Loucy (cell line): ENCODE results near the gene CDKL4.

Experiments
- EZH2phosphoT487 ChIP-seq: fragments of 200-600 bp; IDR thresholded peaks from 2 replicates; pipeline ENCODE4 v1.6.1; 2018; ENCODE audit warnings: antibody characterized with exemption, mild to moderate bottlenecking, moderate library complexity, borderline replicate concordance
- TF ChIP-seq, protein P1 (sequence below): fragments of 200-600 bp; sonication (generic); conservative IDR thresholded peaks from 2 replicates; pipeline ENCODE4 v1.5.1; 2014; ENCODE audit warnings: mild to moderate bottlenecking, antibody characterized with exemption, low read length

DNA sequence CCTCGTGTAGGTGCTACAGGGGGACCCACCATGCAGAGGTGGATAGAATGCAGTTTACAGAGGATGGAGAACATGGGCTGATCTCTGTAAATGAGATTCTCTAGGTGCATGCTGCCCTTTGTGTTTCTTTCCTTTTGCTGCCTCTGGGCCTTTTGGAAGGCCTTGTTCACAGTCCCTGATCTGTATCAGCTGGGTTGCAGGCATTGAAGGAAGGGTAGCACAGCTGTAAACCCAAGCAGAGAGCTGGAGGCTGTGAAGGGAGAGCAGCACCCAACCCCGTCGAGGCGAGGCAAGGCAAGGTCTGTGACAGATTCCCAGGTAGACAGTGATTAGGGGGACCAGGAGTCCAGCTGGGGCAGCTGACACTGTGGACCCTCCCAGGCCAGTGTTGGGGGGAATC lies 66.8 kb downstream of the CDKL4 start:
- TF ChIP-seq, protein P1, sequence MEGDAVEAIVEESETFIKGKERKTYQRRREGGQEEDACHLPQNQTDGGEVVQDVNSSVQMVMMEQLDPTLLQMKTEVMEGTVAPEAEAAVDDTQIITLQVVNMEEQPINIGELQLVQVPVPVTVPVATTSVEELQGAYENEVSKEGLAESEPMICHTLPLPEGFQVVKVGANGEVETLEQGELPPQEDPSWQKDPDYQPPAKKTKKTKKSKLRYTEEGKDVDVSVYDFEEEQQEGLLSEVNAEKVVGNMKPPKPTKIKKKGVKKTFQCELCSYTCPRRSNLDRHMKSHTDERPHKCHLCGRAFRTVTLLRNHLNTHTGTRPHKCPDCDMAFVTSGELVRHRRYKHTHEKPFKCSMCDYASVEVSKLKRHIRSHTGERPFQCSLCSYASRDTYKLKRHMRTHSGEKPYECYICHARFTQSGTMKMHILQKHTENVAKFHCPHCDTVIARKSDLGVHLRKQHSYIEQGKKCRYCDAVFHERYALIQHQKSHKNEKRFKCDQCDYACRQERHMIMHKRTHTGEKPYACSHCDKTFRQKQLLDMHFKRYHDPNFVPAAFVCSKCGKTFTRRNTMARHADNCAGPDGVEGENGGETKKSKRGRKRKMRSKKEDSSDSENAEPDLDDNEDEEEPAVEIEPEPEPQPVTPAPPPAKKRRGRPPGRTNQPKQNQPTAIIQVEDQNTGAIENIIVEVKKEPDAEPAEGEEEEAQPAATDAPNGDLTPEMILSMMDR: no peak
- TF ChIP-seq EZH2phosphoT487: no peak
